ENCODE data around the gene IL21.

The IL21 gene

GRCh38 chr4:122562449-122562848 is 58.4 kb downstream of the IL21 start:
- no peaks in the 10 kb centered on the region for H3K9me3 Mint-ChIP-seq
- H3K4me3 Mint-ChIP-seq = no peak overlapping the region
- H3K36me3 Mint-ChIP-seq = no peaks in the 10 kb centered on the region
- H3K27ac Mint-ChIP-seq = no peak overlapping the region
- DNase-seq (ENCODE audit: low spot score in 2 of 2) = no peak
- no peak for ATAC-seq
- no peaks in the 10 kb centered on the region for H3K4me1 Mint-ChIP-seq
